Fibroblast of lung (primary cell): ENCODE measurements around the gene RPL29.

Source experiments
- CTCF ChIP-seq, 2 donors: IDR thresholded peaks in 1 of 2; conservative IDR thresholded peaks in 1 of 2; 1 replicate in 1 of 2; 2 replicates in 1 of 2; pipeline ENCODE4 v1.5.1; 2011 to 2012; ENCODE audit warnings: low read length in 2 of 2, control low read depth in 1 of 2, inconsistent platforms in 1 of 2, low read depth in 1 of 2, mild to moderate bottlenecking in 1 of 2
- EZH2 ChIP-seq: IDR thresholded peaks from 2 replicates; pipeline ENCODE4 v1.5.1; 2012; ENCODE audit warnings: low read length, control low read depth, mild to moderate bottlenecking; ENCODE audit errors: missing control alignments

GRCh38 chr3:51984269-51984647, 11.4 kb downstream of the RPL29 start:
- TF ChIP-seq CTCF (conservative IDR thresholded peaks at IDR 0.05 in 1 of 2, IDR thresholded peaks at IDR 0.05 in 1 of 2; ENCODE audit: low read depth in 1 of 2, low read length in 2 of 2) (no peak), EZH2 (no peak)
